EH (cell line): ENCODE results near the gene NCAPD2.

Experiments used
- DNase-seq: peaks from one replicate; pipeline ENCODE4 v3.0.0-alpha.2; 2015; ENCODE audit warnings: low read depth

Gene NCAPD2

GRCh38 chr12:6534945-6535696 lies 41.2 kb downstream of the NCAPD2 start:
- peak; percentile 80 for DNase-seq

- DNase-seq = no peak
These were observed 41.7 kb downstream of the NCAPD2 start for GRCh38 chr12:6535697-6535946.

- peak; percentile 13 for DNase-seq
These were observed 42.3 kb downstream of the NCAPD2 start for GRCh38 chr12:6535960-6536847.

GRCh38 chr12:6536894-6537579 lies 43.1 kb downstream of the NCAPD2 start:
- DNase-seq = peak; percentile 31

GRCh38 chr12:6537580-6538419 lies 43.9 kb downstream of the NCAPD2 start:
- DNase-seq = peak; percentile 83

- DNase-seq = peak; percentile 63
These were observed 44.8 kb downstream of the NCAPD2 start for GRCh38 chr12:6538420-6539313.

- DNase-seq = peak; percentile 39
These were observed 45.4 kb downstream of the NCAPD2 start for GRCh38 chr12:6539314-6539682.

- peak; percentile 27 for DNase-seq
These were observed 45.8 kb downstream of the NCAPD2 start for GRCh38 chr12:6539707-6540134.

- peak; percentile 98 for DNase-seq
These were observed 46.4 kb downstream of the NCAPD2 start for GRCh38 chr12:6540181-6540877.

GRCh38 chr12:6541371-6542165 lies 47.7 kb downstream of the NCAPD2 start:
- no peak for DNase-seq

GRCh38 chr12:6542209-6543009 lies 48.5 kb downstream of the NCAPD2 start:
- DNase-seq = no peak

GRCh38 chr12:6546016-6546415 lies 52.1 kb downstream of the NCAPD2 start:
- DNase-seq = no peak

- DNase-seq = no peak
These were observed 53.7 kb downstream of the NCAPD2 start for GRCh38 chr12:6547566-6547965.

- peak; percentile 91 for DNase-seq
These were observed 54.1 kb downstream of the NCAPD2 start for GRCh38 chr12:6547987-6548386.

- no peak for DNase-seq
These were observed 54.7 kb downstream of the NCAPD2 start for GRCh38 chr12:6548556-6548955.

GRCh38 chr12:6548966-6549683 lies 55.2 kb downstream of the NCAPD2 start:
- peak; percentile 88 for DNase-seq

- no peak for DNase-seq
These were observed 55.8 kb downstream of the NCAPD2 start for GRCh38 chr12:6549684-6550151.
